Left lobe of liver (tissue), 2 donors: ENCODE data around the gene TSN. TPM values are rescaled to one million over a fixed set of nuclear protein-coding genes. Genes with fewer than 3 reads are reported as not detected.
"Not testable (repeated sequence)": the region's sequence is repeated elsewhere in the genome, so short reads cannot be mapped to it uniquely, and the experiment has no call there.

ENCODE experiments used
- ATAC-seq: fragments of 200-7000 bp; cut with Tn5 transposase; one replicate; pipeline ENCODE4 v1.9.1; 2020; ENCODE audit warnings: mild to moderate bottlenecking, moderate library complexity
- DNase-seq: peaks from one replicate; pipeline ENCODE4 v3.0.0-alpha.2; 2020; ENCODE audit warnings: low spot score
- total RNA-seq: library from RNA; stranded (reverse); gene quantifications from one replicate; pipeline ENCODE4 v1.2.1, GENCODE V29; 2021
- donor health status: DM: no; HTN: no; CAD: no; lungs with moderate emphysema.
- donor health status: DM: no; HTN: yes; CAD: no.

The TSN gene
- total RNA-seq, 1 donor from 2014 or later, result 24.0 TPM

DNA sequence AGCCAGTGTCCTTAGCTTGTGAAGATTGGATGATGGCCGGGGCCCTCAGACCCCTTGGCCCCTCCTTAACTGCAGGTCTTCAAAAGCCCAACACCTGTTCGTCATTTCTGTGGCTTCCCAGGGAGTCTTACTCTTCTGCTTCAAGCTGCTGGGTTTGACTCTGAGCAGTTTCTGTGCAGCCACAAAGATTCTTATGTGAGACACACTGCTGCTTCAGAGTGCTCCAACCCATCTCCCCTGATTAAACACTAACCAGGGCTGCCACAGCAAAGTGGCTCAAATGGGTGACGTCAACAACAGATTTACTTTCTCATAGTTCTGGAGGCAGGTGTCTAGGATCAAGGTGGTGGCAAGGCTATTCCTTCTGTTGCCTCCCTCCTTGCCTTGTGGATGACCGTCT is 40.8 kb downstream of the TSN start:
- ATAC-seq (no peak), DNase-seq (no peak)

DNA sequence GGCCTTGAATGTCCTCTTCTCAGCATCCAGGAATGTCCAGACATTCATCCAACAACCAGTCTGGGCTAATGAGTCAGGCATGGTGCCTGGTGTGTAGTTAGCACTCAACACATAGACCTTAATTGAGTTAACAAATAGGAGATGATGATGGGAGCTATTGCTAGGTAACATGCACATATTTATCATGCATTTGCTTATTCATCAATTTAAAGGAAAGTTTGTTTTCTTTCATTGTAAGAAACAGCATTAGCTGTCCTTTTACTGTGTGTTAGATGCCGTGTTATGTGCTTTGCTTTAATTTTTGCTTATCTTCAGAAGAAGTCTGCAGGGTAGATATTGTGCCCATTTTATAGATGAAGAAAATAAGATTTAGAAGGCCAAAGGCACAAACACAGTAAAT is 43.2 kb downstream of the TSN start:
- ATAC-seq (no peak), DNase-seq (no peak)

DNA sequence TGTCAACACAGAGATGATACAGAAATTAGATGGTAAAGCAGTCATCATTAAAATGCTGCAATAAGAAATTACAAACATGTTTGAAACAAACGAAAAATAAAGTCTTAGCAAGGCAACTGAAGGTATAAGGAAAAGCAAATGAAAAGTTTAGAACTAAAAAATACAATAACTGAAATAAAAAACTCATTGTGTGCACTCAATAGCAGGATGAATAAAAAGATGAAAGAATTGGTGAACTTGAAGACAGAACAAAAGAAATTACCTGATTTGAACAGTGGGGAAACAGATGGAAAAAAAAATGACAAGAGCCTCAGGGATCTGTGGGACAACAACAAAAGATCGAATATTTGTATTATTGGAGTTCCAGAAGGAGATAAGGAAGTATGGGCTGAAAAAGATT is 46.5 kb downstream of the TSN start:
- DNase-seq, result no peak

DNA sequence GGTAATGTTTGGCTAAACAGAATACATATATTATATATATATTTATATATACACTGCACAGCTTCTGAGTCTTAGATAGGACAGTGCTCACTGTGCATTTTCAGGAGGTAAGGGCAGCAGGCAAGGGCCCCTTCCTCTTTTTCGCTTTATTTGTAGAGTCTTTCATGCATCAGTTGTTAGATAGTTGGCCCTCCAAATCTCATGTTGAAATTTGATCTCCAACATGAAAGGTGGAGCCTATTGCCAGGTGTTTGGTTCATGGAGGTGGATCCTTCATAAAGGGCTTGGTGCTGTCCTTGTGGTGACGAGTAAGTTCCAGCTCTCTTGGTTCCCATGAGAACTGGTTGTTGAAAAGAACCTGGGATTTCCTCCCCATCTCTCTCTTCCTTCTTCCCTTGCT is 48.1 kb downstream of the TSN start:
- no peak for DNase-seq
- ATAC-seq, result no peak

More for the DNA sequence above, 46.5 kb downstream of the TSN start:
- no peak for ATAC-seq

DNA sequence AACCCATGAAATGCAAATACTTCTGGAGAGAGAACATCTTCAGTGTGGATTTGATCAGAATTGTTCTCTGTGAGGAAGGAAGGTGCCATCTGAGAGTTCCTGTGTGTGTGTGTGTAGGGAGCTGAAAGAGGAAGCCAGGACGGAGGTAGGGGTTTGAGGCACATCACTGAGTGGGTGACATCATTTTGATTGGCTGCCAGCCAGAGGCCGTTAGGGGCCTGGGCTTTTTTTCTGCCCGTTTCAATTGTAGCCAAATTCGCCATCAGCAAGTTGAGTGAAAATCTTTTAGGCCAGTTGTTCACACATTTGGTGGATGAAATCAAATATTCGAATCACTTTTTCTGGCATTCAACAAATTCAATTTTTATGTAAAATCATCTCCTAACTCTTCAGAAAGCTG is 48.9 kb downstream of the TSN start:
- ATAC-seq, result no peak
- DNase-seq, result no peak

DNA sequence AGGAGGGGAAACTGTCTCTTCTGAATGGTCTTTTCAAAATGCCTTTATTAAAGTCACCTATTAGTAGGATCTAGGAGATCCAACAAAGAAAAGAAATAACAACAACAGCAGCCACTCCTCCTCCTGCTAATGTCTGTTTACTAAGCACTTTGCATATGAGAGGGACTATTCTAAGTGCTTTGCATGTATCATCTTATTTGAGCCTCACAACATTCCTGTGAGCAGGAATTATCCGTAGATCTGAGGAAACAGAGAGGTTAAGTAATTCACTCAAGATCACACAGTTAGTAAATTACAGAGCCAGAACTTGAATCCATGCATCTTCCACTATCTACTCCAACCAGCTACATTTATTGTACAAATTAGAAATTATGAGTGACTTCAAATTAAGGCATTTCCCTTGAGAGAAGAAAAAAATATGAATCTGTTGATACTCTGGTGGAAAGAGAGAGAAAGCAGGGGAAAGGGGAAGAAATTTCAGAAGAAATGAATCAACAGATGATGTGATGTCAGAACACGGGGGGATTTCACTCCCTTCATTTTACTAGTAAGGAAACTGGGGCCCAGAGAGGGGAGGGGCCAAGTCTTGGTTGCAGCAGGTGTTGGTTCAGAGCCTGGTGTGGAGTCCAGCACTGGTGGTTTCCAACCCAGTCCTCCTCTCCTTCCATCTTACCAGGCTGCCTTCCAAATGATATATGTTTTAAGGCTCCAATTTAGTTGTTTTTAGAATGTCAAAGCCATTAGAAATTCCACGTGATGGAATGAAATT is 49.7 kb downstream of the TSN start:
- DNase-seq (no peak), ATAC-seq (no peak)

DNA sequence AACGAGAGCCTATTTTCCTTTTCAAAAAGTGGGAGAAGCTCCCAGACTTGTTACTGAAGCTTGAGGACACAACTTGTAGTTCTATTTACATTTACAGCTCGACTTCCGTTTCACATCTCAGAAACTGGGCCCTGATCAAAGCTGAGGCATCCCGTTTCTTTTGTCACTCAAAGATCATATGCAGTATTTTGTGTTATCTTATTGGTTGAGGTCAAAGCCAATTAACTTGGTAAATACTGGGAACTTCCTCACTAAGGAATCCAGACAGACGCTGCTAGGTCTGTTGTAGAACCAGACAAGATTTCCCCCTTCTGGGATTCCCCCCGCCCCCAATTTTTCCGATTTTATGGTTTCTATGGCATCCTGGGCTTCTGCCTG is 50.3 kb downstream of the TSN start:
- ATAC-seq (no peak), DNase-seq (no peak)

DNA sequence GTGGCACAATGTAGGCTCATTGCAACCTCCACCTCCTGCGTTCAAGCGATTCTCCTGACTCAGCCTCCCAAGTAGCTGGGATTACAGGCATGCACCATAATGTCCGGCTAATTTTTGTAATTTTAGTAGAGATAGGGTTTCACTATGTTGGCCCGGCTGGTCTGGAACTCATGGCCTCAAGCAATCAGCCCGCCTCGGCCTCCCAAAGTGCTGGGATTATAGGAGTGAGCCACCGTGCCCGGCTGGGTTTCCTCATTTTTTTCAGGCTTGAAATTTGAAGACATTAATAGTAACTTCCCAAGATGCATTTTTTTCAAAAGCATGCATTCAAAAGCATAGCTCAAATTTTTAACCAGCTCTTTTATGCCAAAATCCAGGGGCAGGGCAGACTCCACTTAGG is 52.3 kb downstream of the TSN start:
- not testable (repeated sequence) for ATAC-seq, DNase-seq

DNA sequence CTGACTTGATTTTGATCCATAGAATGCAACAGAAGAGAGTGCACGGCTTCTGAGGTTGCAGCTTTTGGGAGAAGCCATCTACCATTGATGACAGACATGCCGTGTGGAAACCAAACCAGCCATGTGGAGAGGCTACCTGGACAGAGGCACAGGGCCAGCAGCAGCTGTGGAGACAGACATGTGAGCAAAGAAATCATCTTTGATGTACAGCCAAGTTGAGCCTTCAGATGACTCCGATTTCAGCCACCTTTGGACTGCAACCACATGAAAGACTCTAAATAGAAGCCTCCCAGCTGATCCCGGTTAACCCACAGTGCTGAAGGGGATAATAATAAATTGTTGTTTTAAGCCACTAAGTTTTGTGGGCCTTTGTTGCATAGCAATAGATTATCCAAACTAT is 54.2 kb downstream of the TSN start:
- ATAC-seq, result peak; percentile 91
- peak; percentile 76 for DNase-seq

DNA sequence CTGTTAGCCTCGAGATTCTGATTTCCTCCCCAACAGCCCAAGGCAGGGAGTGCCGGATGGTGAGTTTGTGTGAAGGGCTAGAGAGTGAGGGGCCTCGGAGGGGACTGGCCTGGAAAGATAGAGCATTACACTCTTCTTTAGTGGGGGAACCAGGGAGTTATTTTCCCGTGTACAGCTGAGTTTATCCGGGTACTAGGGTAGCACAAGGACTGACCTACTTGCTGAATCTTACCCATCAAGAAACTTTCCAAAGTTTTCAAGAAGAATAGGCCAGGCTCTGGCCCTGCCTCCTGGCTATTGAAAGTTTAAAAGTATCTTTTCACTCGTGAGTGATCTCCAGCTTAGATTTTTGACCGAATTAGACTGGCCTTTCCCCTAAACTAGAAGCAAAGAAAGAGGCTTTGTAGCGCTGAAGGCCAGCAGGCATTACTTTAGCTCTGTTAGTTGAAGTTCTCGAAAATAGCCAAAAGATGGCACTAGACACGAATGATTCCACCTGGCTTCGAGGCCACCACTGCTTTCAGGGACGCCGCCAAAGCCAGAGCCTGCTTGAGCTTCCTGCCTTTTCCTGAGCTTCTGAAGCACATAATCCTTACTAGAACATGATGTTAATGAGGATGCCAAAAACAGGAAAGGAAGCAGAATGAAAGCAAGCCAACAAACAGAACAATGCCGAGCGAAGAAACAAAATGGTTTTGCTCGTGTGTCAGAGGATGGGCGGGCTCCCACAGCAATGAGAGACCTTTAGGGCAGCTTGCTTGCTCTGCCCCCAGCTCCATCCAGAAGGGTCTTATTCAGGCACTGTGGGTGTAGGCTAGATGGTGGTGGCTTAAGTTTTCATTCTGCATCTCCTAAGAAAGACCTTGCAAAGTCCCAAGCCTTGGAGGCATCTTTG is 55.8 kb downstream of the TSN start:
- DNase-seq (peak; percentile 53), ATAC-seq (peak; percentile 92)

DNA sequence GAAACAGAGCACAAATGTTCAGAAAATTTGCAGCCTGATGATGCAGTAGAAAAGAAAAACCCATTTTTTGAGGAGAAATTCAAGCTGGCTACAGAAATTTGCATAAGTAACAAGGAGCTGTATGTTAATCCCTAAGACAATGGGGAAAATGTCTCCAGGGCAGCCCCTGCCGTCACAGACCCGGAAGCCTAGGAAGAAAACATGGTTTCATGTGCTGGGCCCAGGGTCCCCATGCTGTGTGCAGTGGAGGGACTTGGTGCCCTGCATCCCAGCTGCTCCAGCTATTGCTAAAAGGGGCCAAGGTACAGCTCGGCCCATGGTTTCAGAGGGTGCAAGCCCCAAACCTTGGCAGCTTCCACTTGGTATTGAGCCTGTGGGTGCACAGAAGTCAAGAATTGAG is 57.6 kb downstream of the TSN start:
- DNase-seq, ATAC-seq: not testable (repeated sequence)

DNA sequence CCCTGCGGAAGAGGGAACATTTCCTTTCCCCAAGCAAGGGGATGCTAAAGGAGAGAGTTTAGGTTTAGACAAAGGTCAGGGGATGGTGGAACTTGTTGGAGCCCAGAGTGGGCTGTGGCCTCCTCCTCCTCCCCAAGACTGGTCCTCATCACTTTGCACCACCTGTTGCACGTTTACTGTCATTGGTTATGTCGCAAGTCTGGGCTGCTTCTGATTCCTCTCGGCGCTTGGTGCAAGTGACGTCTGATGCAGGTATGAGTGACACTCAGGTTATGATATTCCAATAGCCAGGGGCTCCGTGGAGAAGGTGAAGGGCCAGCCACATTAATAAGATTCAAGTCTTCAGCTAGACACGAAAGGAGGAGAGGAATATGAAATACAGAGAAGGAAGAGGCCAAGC is 59.8 kb downstream of the TSN start:
- no peak for DNase-seq
- ATAC-seq, result no peak

DNA sequence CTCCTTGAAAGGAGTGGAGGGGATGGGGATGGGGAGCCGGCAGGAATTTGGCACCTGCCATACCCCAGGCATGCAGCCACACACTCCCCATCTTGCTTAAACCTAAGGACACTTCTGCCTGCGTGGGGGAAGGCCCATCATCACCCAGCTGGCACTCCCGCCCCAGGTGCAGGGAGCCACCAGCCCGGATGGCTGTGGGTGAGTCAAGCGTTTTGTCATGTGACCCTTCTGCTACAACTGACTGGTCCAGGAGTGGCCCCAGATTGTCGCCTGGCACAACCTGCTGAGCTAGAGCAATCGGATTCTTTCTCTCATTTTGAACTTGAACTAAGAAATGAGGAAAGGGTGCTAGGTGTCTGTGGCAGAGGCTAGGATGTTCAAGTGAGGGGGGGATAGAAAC is 61.3 kb downstream of the TSN start:
- ATAC-seq, result no peak

DNA sequence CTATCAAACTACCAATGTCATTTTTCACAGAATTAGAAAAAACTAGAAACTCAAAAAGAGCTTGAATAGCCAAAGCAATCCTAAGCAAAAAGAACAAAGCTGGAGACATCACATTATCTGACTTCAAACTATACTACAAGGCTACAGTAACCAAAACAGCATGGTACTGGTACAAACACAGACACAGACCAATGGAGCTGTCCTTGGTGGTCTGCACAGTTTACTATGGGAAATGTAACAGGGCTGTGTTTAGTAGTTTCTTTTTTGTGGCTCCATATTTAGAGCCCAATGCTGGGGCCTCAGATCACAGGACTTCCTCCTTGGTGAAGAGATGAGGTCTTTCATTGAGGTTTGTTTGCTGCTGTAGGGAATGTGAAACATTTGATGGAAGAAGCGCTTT is 61.9 kb downstream of the TSN start:
- DNase-seq, ATAC-seq: not testable (repeated sequence)

More for the DNA sequence above, 61.3 kb downstream of the TSN start:
- DNase-seq, result no peak

Other genes with a start within 250 kb of the TSN start
- gene RNU4ATAC, start 224.8 kb upstream of the TSN start, total RNA-seq, result not detected
- 28.3 TPM for gene CLASP1, start 106.2 kb upstream of the TSN start, total RNA-seq
- gene NIFK, start 18.8 kb upstream of the TSN start, total RNA-seq, result 13.2 TPM